BE2C (cell line): Measurements from ENCODE around the gene C21orf58. TPM values are rescaled to one million over a fixed set of nuclear protein-coding genes. Genes with fewer than 3 reads are reported as not detected.
"Not testable (repeated sequence)": the region's sequence is repeated elsewhere in the genome, so short reads cannot be mapped to it uniquely, and the experiment has no call there.

Source experiments
- DNase-seq: peaks from one replicate; pipeline ENCODE4 v3.0.0-alpha.2; 2020
- H3K27me3 ChIP-seq: fragments of 250-450 bp; sonication (Bioruptor Pico); 2 replicates; pipeline ENCODE4 v1.5.1; 2020; ENCODE audit warnings: mild to moderate bottlenecking
- H3K36me3 ChIP-seq: fragments of 250-450 bp; sonication (Bioruptor Pico); 2 replicates; pipeline ENCODE4 v1.5.1; 2020; ENCODE audit warnings: mild to moderate bottlenecking
- H3K4me1 ChIP-seq: fragments of 250-450 bp; sonication (Bioruptor Pico); 2 replicates; pipeline ENCODE4 v1.5.1; 2020
- H3K4me3 ChIP-seq: 2 replicates; pipeline ENCODE4 v1.5.1; 2011; ENCODE audit warnings: low read depth, low read length
- H3K9me3 ChIP-seq: fragments of 250-450 bp; sonication (Bioruptor Pico); 2 replicates; pipeline ENCODE4 v1.5.1; 2020
- CTCF ChIP-seq: IDR thresholded peaks from 2 replicates; pipeline ENCODE4 v1.5.1; 2012; ENCODE audit warnings: mild to moderate bottlenecking, low read depth, low read length
- polyA plus RNA-seq: library from polyadenylated mRNA; unstranded; fragments of >200 nt; gene quantifications from one replicate; pipeline ENCODE4 v1.2.1, GENCODE V29; 2012; ENCODE audit warnings: low read depth, missing spikeins; ENCODE audit not compliant: insufficient read length, insufficient read depth

C21orf58 gene
- 3.7 TPM for polyA plus RNA-seq

- Histone ChIP-seq H3K36me3 (peaks cover 9% of the 10 kb centered on the region), H3K27me3 (no peaks in the 10 kb centered on the region), H3K9me3 (no peaks in the 10 kb centered on the region), H3K4me1 (no peaks in the 10 kb centered on the region), H3K4me3 (peak within 1 kb of the TSS; percentile 99)
- TF ChIP-seq CTCF: no peak
- DNase-seq: peak; percentile 99
Observed at GRCh38 chr21:46323710-46324389, at the start of gene C21orf58, which contains the start of gene PCNT. Gene C21orf58 (minus strand): TSS chr21:46323870. CDS start chr21:46322738, 1,132 bp downstream. Gene PCNT (plus strand): TSS chr21:46324156. CDS start chr21:46324229, 73 bp downstream.

GRCh38 chr21:46372947-46373346 lies 49.3 kb upstream of the C21orf58 start:
- H3K27me3 ChIP-seq, H3K4me1 ChIP-seq, H3K9me3 ChIP-seq, DNase-seq, H3K4me3 ChIP-seq: not testable (repeated sequence)
- H3K36me3 ChIP-seq: peaks cover 17% of the 10 kb centered on the region

GRCh38 chr21:46372014-46372485 lies 48.4 kb upstream of the C21orf58 start:
- no peak for TF ChIP-seq CTCF
- H3K36me3 ChIP-seq: peaks cover 25% of the 10 kb centered on the region
- H3K4me1 ChIP-seq: no peaks in the 10 kb centered on the region
- H3K4me3 ChIP-seq: no peak overlapping the region
- no peak for DNase-seq
- no peaks in the 10 kb centered on the region for H3K27me3 ChIP-seq
- H3K9me3 ChIP-seq: no peaks in the 10 kb centered on the region

- no peaks in the 10 kb centered on the region for H3K4me1 ChIP-seq
- H3K4me3 ChIP-seq: no peak overlapping the region
- DNase-seq: no peak
- H3K36me3 ChIP-seq: peaks cover 27% of the 10 kb centered on the region
- H3K27me3 ChIP-seq: no peaks in the 10 kb centered on the region
- no peak for TF ChIP-seq CTCF
- no peaks in the 10 kb centered on the region for H3K9me3 ChIP-seq
Observed at GRCh38 chr21:46371204-46372013, 47.7 kb upstream of the C21orf58 start.

GRCh38 chr21:46369520-46370235 lies 46.0 kb upstream of the C21orf58 start:
- DNase-seq: no peak
- Histone ChIP-seq H3K4me3 (no peak overlapping the region), H3K36me3 (peaks cover 34% of the 10 kb centered on the region), H3K27me3 (no peaks in the 10 kb centered on the region), H3K4me1 (no peaks in the 10 kb centered on the region), H3K9me3 (no peaks in the 10 kb centered on the region)
- no peak for TF ChIP-seq CTCF

- TF ChIP-seq CTCF: no peak
- DNase-seq: no peak
- Histone ChIP-seq H3K4me1 (no peaks in the 10 kb centered on the region), H3K9me3 (no peaks in the 10 kb centered on the region), H3K4me3 (no peak overlapping the region), H3K36me3 (peaks cover 39% of the 10 kb centered on the region), H3K27me3 (no peaks in the 10 kb centered on the region)
Observed at GRCh38 chr21:46368533-46369285, 45.0 kb upstream of the C21orf58 start.
